Sigmoid colon (tissue), 7 donors: ENCODE results near the gene RHOBTB1. TPM values are rescaled to one million over a fixed set of nuclear protein-coding genes. Genes with fewer than 3 reads are reported as not detected.

Source experiments
- DNase-seq: peaks from one replicate; pipeline ENCODE4 v3.0.0-alpha.2; 2019
- H3K27ac ChIP-seq, 4 donors: fragments of 200-600 bp; sonication (generic); one replicate each; pipeline ENCODE4 v1.5.1; 2016 to 2019; ENCODE audit warnings: mild to moderate bottlenecking in 1 of 4
- H3K27me3 ChIP-seq, 3 donors: fragments of 200-600 bp; sonication (generic); one replicate each; pipeline ENCODE4 v1.5.1; 2019; ENCODE audit warnings: mild to moderate bottlenecking in 1 of 3
- H3K36me3 ChIP-seq, 4 donors: fragments of 200-600 bp; sonication (generic); one replicate each; pipeline ENCODE4 v1.5.1; 2016 to 2019
- H3K4me1 ChIP-seq, 4 donors: fragments of 200-600 bp; sonication (generic); one replicate each; pipeline ENCODE4 v1.5.1; 2017 to 2019
- H3K4me3 ChIP-seq, 4 donors: fragments of 200-600 bp; sonication (generic); one replicate each; pipeline ENCODE4 v1.5.1; 2017 to 2019; ENCODE audit warnings: mild to moderate bottlenecking in 2 of 4, moderate library complexity in 1 of 4
- H3K9me3 ChIP-seq, 4 donors: fragments of 200-600 bp in 3 of 4; sonication (generic) in 3 of 4; one replicate each; pipeline versions ENCODE4 v1.5.1 to v1.6.1; 2013 to 2019
- EP300 ChIP-seq, 4 donors: sonication (generic); formaldehyde crosslinking; IDR thresholded peaks; one replicate each; pipeline ENCODE4 v1.6.1; 2017; ENCODE audit warnings: antibody characterized with exemption in 4 of 4
- POLR2A ChIP-seq, 2 donors: fragments of 450-650 bp; IDR thresholded peaks; one replicate each; pipeline ENCODE4 v1.6.1; 2016; ENCODE audit warnings: antibody characterized with exemption in 2 of 2, mild to moderate bottlenecking in 2 of 2, moderate library complexity in 2 of 2
- POLR2AphosphoS5 ChIP-seq, 4 donors: sonication (generic); formaldehyde crosslinking; IDR thresholded peaks; one replicate each; pipeline ENCODE4 v1.6.1; 2017; ENCODE audit warnings: antibody characterized with exemption in 4 of 4
- WGBS, 2 donors: extraction: QIAGEN DNeasy Blood & Tissue Kit; methylation state at CpG; one replicate each; pipeline ENCODE4 v1.1.7; 2013; 5-methylcytosine and 5-hydroxymethylcytosine counted together
- intact Hi-C: fragments of 100-400 bp; cut with DNase I; formaldehyde crosslinking; loops from one replicate; pipeline ENCODE4 v1.15.1; 2023
- polyA plus RNA-seq, 3 donors: library from polyadenylated mRNA; stranded (reverse); fragments of 200-250 nt; gene quantifications; one replicate each; pipeline ENCODE4 v1.2.3, GENCODE V29; 2013
- total RNA-seq, 4 donors: library from RNA; depleted of rRNA; stranded (reverse); fragments of >200 nt; gene quantifications; one replicate each; pipeline ENCODE4 v1.1.0, GENCODE V29; 2016
- TF ChIP-seq, protein P1 (sequence below), 4 experiments: fragments of 450-650 bp in 3 of 4; fragments of 200-600 bp in 1 of 4; IDR thresholded peaks; one replicate each; pipeline ENCODE4 v1.5.1; 2016 to 2019; ENCODE audit warnings: antibody characterized with exemption in 4 of 4, mild to moderate bottlenecking in 3 of 4, moderate library complexity in 2 of 4
- donor health status: healthy with polysubstance abuse.
- donor health status: Bipolar disorder and iron deficiency.
- donor health status: healthy.

RHOBTB1 gene, protein sequence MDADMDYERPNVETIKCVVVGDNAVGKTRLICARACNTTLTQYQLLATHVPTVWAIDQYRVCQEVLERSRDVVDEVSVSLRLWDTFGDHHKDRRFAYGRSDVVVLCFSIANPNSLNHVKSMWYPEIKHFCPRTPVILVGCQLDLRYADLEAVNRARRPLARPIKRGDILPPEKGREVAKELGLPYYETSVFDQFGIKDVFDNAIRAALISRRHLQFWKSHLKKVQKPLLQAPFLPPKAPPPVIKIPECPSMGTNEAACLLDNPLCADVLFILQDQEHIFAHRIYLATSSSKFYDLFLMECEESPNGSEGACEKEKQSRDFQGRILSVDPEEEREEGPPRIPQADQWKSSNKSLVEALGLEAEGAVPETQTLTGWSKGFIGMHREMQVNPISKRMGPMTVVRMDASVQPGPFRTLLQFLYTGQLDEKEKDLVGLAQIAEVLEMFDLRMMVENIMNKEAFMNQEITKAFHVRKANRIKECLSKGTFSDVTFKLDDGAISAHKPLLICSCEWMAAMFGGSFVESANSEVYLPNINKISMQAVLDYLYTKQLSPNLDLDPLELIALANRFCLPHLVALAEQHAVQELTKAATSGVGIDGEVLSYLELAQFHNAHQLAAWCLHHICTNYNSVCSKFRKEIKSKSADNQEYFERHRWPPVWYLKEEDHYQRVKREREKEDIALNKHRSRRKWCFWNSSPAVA
- 10 to 100 TPM in 3 of 4 donors, 1 to 10 TPM in 1; 8.6 to 25.5 (median 14.3) TPM for total RNA-seq
- 1 to 10 TPM; 3.3 to 6.0 (median 4.9) TPM for polyA plus RNA-seq

- peak; percentile 91 for DNase-seq
- peak within 1 kb of the TSS; percentile 93 to 98 (median 97) for H3K27ac ChIP-seq
- H3K4me1 ChIP-seq = peaks cover 0 to 36% (median 19%) of the 10 kb centered on the region in 4 donors
- no peaks in the 10 kb centered on the region for H3K36me3 ChIP-seq
- no peaks in the 10 kb centered on the region for H3K9me3 ChIP-seq
- no peaks in the 10 kb centered on the region for H3K27me3 ChIP-seq
- TF ChIP-seq EP300 (IDR thresholded peaks at IDR 0.05) (no peak), POLR2AphosphoS5 (IDR thresholded peaks at IDR 0.05) (peak; percentile 74 to 91 (median 81)), POLR2A (IDR thresholded peaks at IDR 0.05) (peak; percentile 45 to 65)
- TF ChIP-seq, protein P1, sequence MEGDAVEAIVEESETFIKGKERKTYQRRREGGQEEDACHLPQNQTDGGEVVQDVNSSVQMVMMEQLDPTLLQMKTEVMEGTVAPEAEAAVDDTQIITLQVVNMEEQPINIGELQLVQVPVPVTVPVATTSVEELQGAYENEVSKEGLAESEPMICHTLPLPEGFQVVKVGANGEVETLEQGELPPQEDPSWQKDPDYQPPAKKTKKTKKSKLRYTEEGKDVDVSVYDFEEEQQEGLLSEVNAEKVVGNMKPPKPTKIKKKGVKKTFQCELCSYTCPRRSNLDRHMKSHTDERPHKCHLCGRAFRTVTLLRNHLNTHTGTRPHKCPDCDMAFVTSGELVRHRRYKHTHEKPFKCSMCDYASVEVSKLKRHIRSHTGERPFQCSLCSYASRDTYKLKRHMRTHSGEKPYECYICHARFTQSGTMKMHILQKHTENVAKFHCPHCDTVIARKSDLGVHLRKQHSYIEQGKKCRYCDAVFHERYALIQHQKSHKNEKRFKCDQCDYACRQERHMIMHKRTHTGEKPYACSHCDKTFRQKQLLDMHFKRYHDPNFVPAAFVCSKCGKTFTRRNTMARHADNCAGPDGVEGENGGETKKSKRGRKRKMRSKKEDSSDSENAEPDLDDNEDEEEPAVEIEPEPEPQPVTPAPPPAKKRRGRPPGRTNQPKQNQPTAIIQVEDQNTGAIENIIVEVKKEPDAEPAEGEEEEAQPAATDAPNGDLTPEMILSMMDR (IDR thresholded peaks at IDR 0.05) = no peak
- intact Hi-C loops = loop anchor here (2.0 to 10.0 kb wide), 2 partner anchors 39 to 799 kb away; no protein-coding TSS in a partner anchor
- peak within 1 kb of the TSS; percentile 72 to 91 (median 85) for H3K4me3 ChIP-seq
- 1% methylated on average over 77 of the region's 77 CpGs for WGBS, 2 donors
Measured at GRCh38 chr10:60944058-60944909, at the start of gene RHOBTB1. Gene RHOBTB1 (minus strand): TSS chr10:60944185. CDS start chr10:60911542, 32,643 bp downstream.

DNA sequence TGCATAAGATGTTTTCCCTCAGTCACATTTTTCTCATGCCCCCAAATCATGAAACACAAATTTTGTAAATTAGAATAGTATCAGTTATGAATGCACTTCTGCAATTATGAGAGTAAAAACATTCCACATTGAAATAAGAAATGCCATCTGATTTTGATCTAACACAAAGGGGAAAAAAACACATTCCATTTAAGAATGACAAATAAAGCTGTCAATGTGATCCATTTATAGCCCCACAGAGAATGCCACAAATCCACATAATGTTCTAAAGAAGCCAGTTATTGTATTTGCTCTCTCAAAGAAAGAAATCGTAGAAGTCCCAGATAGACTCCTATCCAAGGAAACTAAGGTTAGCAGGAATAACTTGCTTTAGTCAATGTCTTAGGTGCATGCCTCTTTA is 48.7 kb upstream of the RHOBTB1 start:
- Histone ChIP-seq H3K4me1 (no peaks in the 10 kb centered on the region), H3K9me3 (no peaks in the 10 kb centered on the region), H3K27ac (no peak overlapping the region), H3K36me3 (no peaks in the 10 kb centered on the region), H3K4me3 (no peak overlapping the region), H3K27me3 (no peaks in the 10 kb centered on the region)
- intact Hi-C loops = no loop called here
- no peak for DNase-seq
- TF ChIP-seq POLR2AphosphoS5 (IDR thresholded peaks at IDR 0.05) (no peak), EP300 (IDR thresholded peaks at IDR 0.05) (no peak), POLR2A (IDR thresholded peaks at IDR 0.05) (no peak)
- 27 to 84% methylated on average over 1 of the region's 1 CpG for WGBS, 2 donors

DNA sequence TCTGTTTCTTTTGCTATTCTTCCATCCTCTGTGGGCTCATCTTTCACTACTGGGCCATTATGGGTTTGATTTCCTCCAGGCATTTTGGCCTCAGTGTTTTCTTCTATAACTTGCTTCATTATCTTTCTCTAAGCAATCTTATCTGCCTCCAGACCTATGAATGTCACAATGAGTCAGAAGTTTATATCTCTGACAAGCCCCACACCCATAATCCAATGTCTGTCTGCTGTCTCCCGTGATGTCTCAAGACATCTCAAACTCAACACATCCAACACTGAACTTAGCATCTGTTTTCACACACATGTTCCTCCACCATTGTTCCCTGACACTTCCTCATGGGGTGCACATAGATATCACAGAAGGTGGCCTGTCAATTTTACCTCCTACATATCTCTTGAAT is 46.7 kb upstream of the RHOBTB1 start:
- Histone ChIP-seq H3K27ac (no peak overlapping the region), H3K9me3 (no peaks in the 10 kb centered on the region), H3K27me3 (no peaks in the 10 kb centered on the region), H3K36me3 (no peaks in the 10 kb centered on the region), H3K4me3 (no peak overlapping the region), H3K4me1 (no peaks in the 10 kb centered on the region)
- no peak for DNase-seq
- TF ChIP-seq POLR2A (IDR thresholded peaks at IDR 0.05) = no peak
- TF ChIP-seq, protein P1 (IDR thresholded peaks at IDR 0.05) = no peak
- no peak for TF ChIP-seq EP300 (IDR thresholded peaks at IDR 0.05)
- no peak for TF ChIP-seq POLR2AphosphoS5 (IDR thresholded peaks at IDR 0.05)
- intact Hi-C loops = no loop called here
- 74 to 91% methylated on average over 1 of the region's 1 CpG for WGBS, 2 donors

GRCh38 chr10:60989400-60989876 is 45.5 kb upstream of the RHOBTB1 start:
- DNase-seq = no peak
- H3K9me3 ChIP-seq = no peaks in the 10 kb centered on the region
- H3K27me3 ChIP-seq = no peaks in the 10 kb centered on the region
- no peaks in the 10 kb centered on the region for H3K36me3 ChIP-seq
- H3K4me3 ChIP-seq = no peak overlapping the region
- TF ChIP-seq EP300 (IDR thresholded peaks at IDR 0.05) = no peak
- TF ChIP-seq, protein P1 (IDR thresholded peaks at IDR 0.05) = no peak
- no peak for TF ChIP-seq POLR2A (IDR thresholded peaks at IDR 0.05)
- TF ChIP-seq POLR2AphosphoS5 (IDR thresholded peaks at IDR 0.05) = no peak
- intact Hi-C loops = no loop called here
- 39 to 52% methylated on average over 4 of the region's 4 CpGs for WGBS, 2 donors
- H3K27ac ChIP-seq = no peak overlapping the region
- no peaks in the 10 kb centered on the region for H3K4me1 ChIP-seq
